Ovary (tissue), 9 donors: ENCODE results near the gene GLUD1. TPM values are rescaled to one million over a fixed set of nuclear protein-coding genes. Genes with fewer than 3 reads are reported as not detected.
"Not testable (repeated sequence)": the region's sequence is repeated elsewhere in the genome, so short reads cannot be mapped to it uniquely, and the experiment has no call there.

Experiments
- DNase-seq, 5 donors: peaks; one replicate each; pipeline ENCODE4 v3.0.0-alpha.2; 2019 to 2020
- H3K27ac ChIP-seq, 2 donors: fragments of 200-600 bp; one replicate each; pipeline versions ENCODE4 v1.5.1 to v1.8.0; 2019 to 2022
- H3K27me3 ChIP-seq: fragments of 200-600 bp; one replicate; pipeline ENCODE4 v1.8.0; 2022
- H3K36me3 ChIP-seq: fragments of 200-600 bp; sonication (generic); one replicate; pipeline ENCODE4 v1.5.1; 2019
- H3K4me1 ChIP-seq: one replicate; pipeline ENCODE4 v1.8.1; 2013; ENCODE audit warnings: mild to moderate bottlenecking, moderate library complexity; ENCODE audit not compliant: insufficient read depth
- H3K4me3 ChIP-seq: fragments of 200-600 bp; sonication (generic); one replicate; pipeline ENCODE4 v1.5.1; 2017
- H3K9me3 ChIP-seq, 2 donors: fragments of 200-600 bp in 1 of 2; sonication (generic) in 1 of 2; one replicate each; pipeline versions ENCODE4 v1.5.1 to v1.8.1; 2013 to 2019; ENCODE audit warnings: mild to moderate bottlenecking in 1 of 2, moderate library complexity in 1 of 2
- CTCF ChIP-seq, 3 donors: fragments of 450-650 bp in 2 of 3; fragments of 200-600 bp in 1 of 3; IDR thresholded peaks; one replicate each; pipeline versions ENCODE4 v1.5.1 to v1.8.0; 2016 to 2022; ENCODE audit warnings: antibody characterized with exemption in 3 of 3, mild to moderate bottlenecking in 1 of 3
- EP300 ChIP-seq: sonication (generic); formaldehyde crosslinking; IDR thresholded peaks from one replicate; pipeline ENCODE4 v1.6.1; 2017; ENCODE audit warnings: antibody characterized with exemption
- POLR2A ChIP-seq: fragments of 450-650 bp; IDR thresholded peaks from one replicate; pipeline ENCODE4 v1.6.1; 2017; ENCODE audit warnings: antibody characterized with exemption, mild to moderate bottlenecking, moderate library complexity
- WGBS, 3 donors: extraction: QIAGEN DNeasy Blood & Tissue Kit in 1 of 3; methylation state at CpG; one replicate each; pipeline versions ENCODE4 v1.1.5 to v1.1.7; 2013 to 2017; 5-methylcytosine and 5-hydroxymethylcytosine counted together
- intact Hi-C, 4 donors: fragments of 100-400 bp; cut with DNase I; formaldehyde crosslinking; loops; one replicate each; pipeline versions ENCODE4 v1.11.0 to v1.15.1; 2022 to 2023
- polyA plus RNA-seq, 2 donors: library from polyadenylated mRNA; stranded (reverse); fragments of 200-250 nt in 1 of 2; fragments of 350-450 nt in 1 of 2; fragmentation: Illumina TruSeq in 1 of 2; extraction: RNeasy Lipid Tissue Mini Kit (QIAGEN cat#74804) in 1 of 2; gene quantifications; one replicate each; pipeline ENCODE4 v1.2.3, GENCODE V29; 2013 to 2014
- small RNA-seq: library from RNA; depleted of rRNA; stranded (forward); fragments of <200 nt; gene quantifications from one replicate; pipeline ENCODE3, GENCODE V24; 2016
- total RNA-seq, 7 donors: library from RNA; depleted of rRNA in 2 of 7; stranded (reverse); fragments of >200 nt in 2 of 7; fragmentation: NEBNext Ultra II Directional in 3 of 7; extraction: Animal tissue kit (Norgen Biotek cat#: 25700) in 3 of 7; gene quantifications; one replicate each; pipeline versions ENCODE4 v1.1.0 to v1.2.4, GENCODE V29; 2016 to 2023
- donor health status: DM: no; HTN: no; CAD: no; lungs with moderate emphysema.
- donor health status: DM: no; HTN: no; CAD: no.
- donor health status: Bipolar disorder and iron deficiency.
- donor health status: DM: yes; HTN: yes; CAD: no.
- donor health status: DM: no; HTN: no; CAD: no.
- donor health status: DM: yes; HTN: yes; CAD: no.

The GLUD1 gene
- total and polyA plus RNA-seq, 9 donors, result 92.2 to 164 (median 130) TPM

DNA sequence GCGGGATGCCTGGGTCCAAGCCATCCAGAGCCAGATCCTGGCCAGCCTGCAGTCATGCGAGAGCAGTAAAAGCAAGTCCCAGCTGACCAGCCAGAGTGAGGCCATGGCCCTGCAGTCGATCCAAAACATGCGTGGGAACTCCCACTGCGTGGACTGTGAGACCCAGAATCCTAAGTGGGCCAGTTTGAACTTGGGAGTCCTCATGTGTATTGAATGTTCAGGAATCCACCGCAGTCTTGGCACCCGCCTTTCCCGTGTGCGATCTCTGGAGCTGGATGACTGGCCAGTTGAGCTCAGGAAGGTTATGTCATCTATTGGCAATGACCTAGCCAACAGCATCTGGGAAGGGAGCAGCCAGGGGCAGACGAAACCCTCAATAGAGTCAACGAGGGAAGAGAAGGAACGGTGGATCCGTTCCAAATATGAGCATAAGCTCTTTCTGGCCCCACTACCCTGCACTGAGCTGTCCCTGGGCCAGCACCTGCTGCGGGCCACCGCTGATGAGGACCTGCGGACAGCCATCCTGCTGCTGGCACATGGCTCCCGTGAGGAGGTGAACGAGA is 85.4 kb downstream of the GLUD1 start:
- H3K27ac ChIP-seq, H3K27me3 ChIP-seq, DNase-seq, H3K4me1 ChIP-seq, H3K9me3 ChIP-seq, H3K4me3 ChIP-seq, intact Hi-C loops, H3K36me3 ChIP-seq: not testable (repeated sequence)
- 94 to 96% (median 95%) methylated on average over 16 to 18 of the region's 18 CpGs for WGBS, 3 donors

DNA sequence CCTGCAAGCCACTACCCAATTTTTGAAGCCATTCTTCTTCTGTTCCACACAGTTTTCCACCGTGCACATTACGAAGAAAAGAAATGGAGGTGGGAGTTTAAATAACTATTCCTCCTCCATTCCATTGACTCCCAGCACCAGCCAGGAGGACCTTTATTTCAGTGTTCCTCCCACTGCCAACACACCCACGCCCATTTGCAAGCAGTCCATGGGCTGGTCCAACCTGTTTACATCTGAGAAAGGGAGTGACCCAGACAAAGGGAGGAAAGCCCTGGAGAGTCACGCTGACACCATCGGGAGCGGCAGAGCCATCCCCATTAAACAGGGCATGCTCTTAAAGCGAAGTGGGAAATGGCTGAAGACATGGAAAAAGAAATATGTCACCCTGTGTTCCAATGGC is 86.3 kb downstream of the GLUD1 start:
- H3K9me3 ChIP-seq, intact Hi-C loops, H3K4me3 ChIP-seq, H3K36me3 ChIP-seq, H3K4me1 ChIP-seq, H3K27me3 ChIP-seq, DNase-seq, H3K27ac ChIP-seq: not testable (repeated sequence)
- 93 to 96% (median 96%) methylated on average over 7 of the region's 7 CpGs for WGBS, 3 donors

GRCh38 chr10:87007674-87008073 is 87.0 kb downstream of the GLUD1 start:
- intact Hi-C loops, H3K4me3 ChIP-seq, H3K4me1 ChIP-seq, H3K36me3 ChIP-seq, DNase-seq, H3K27me3 ChIP-seq, H3K9me3 ChIP-seq, H3K27ac ChIP-seq: not testable (repeated sequence)
- 96 to 98% (median 97%) methylated on average over 6 of the region's 6 CpGs for WGBS, 3 donors

- H3K36me3 ChIP-seq, H3K4me1 ChIP-seq, H3K4me3 ChIP-seq, H3K27me3 ChIP-seq, H3K27ac ChIP-seq, intact Hi-C loops, DNase-seq, H3K9me3 ChIP-seq: not testable (repeated sequence)
- WGBS, 3 donors, result 41 to 59% (median 53%) methylated on average over 1 of the region's 1 CpG
Measured at GRCh38 chr10:87007124-87007523, 87.5 kb downstream of the GLUD1 start.

- H3K27ac ChIP-seq, result no peak overlapping the region
- DNase-seq, result no peak
- intact Hi-C loops, result no loop called here
Measured at GRCh38 chr10:87000491-87000890, 94.2 kb downstream of the GLUD1 start.

More at GRCh38 chr10:87000491-87000890, 94.2 kb downstream of the GLUD1 start:
- no peaks in the 10 kb centered on the region for H3K9me3 ChIP-seq
- H3K4me1 ChIP-seq, result no peaks in the 10 kb centered on the region
- WGBS, 3 donors, result 63 to 67% (median 66%) methylated on average over 3 of the region's 3 CpGs
- no peak overlapping the region for H3K4me3 ChIP-seq
- TF ChIP-seq CTCF (IDR thresholded peaks at IDR 0.05) (no peak), EP300 (no peak), POLR2A (no peak)
- no peaks in the 10 kb centered on the region for H3K27me3 ChIP-seq
- no peaks in the 10 kb centered on the region for H3K36me3 ChIP-seq

Small RNA genes within 50 kb of the gene (small RNA-seq; reads per million reads assigned to genes)
- not detected for gene AL136982.5
- gene FAM25A, result not detected
- not detected for gene RNU6-529P

Other genes with a start within 250 kb of the GLUD1 start
- gene MMRN2, start 137.2 kb downstream of the GLUD1 start, total RNA-seq, result 10 to 100 TPM; 11.3 to 44.6 (median 18.5) TPM
- 10 to 100 TPM; 21.2 to 29.9 TPM for gene MMRN2, start 137.2 kb downstream of the GLUD1 start, polyA plus RNA-seq
- gene SNCG, start 136.2 kb downstream of the GLUD1 start, total RNA-seq, result 10 to 100 TPM; 15.4 to 76.1 (median 43.6) TPM
- gene SNCG, start 136.2 kb downstream of the GLUD1 start, polyA plus RNA-seq, result 10 to 100 TPM; 13.7 to 41.9 TPM
- 100 to 1,000 TPM; 154 to 451 (median 231) TPM for gene ADIRF, start 126.4 kb downstream of the GLUD1 start, total RNA-seq
- gene ADIRF, start 126.4 kb downstream of the GLUD1 start, polyA plus RNA-seq, result 100 to 1,000 TPM in 1 of 2 donors, 10 to 100 TPM in 1; 57.4 to 528 TPM
- not detected for gene FAM25A, start 74.5 kb downstream of the GLUD1 start, total RNA-seq
- gene FAM25A, start 74.5 kb downstream of the GLUD1 start, polyA plus RNA-seq, result not detected
- gene SHLD2, start 363 bp upstream of the GLUD1 start, total RNA-seq, result 10 to 100 TPM; 16.7 to 32.3 (median 26.8) TPM
- 10 to 100 TPM; 11.5 to 13.5 TPM for gene SHLD2, start 363 bp upstream of the GLUD1 start, polyA plus RNA-seq
- 1 to 10 TPM in 5 of 7 donors, under 1 TPM in 2; 0.72 to 2.5 (median 1.1) TPM for gene NUTM2A, start 130.6 kb upstream of the GLUD1 start, total RNA-seq
- gene NUTM2A, start 130.6 kb upstream of the GLUD1 start, polyA plus RNA-seq, result 1 to 10 TPM in 1 of 2 donors, not detected in 1; 2.5 TPM